Measurements from ENCODE around the gene KCNIP1.

DNA sequence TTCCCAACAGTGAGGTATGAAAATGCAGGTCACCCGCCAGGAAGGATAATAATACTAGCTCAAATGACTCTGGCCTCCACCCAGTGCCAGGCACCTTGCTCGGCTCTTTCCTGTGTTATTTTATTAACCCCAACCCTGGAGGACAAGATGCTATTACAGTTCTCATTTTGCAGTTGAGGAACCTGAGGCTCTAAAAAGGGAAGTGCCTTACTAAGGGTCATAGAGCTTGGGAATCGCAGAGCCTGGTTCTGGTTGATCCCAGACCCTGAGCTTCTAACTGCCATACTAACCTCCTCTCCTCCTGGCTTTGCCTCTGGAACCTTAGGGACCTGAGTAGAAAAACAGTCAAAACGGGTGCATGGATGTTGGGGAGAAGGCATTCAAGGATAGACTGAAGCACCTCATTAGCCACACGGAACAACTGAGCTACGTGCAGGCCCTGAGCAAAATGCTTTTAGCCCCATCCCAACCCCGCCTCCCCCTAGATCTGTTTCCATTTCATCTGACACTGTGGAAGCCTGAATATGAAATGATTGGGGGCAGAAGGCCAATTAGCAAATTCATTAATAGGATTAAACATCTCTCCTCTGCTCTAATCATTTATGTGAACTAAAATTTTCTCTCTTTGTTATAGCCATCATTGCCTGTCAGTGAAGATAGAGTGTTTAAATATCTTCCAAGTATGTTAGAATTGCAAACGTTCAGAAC lies 7.9 kb downstream of the KCNIP1 start:
- TF ChIP-seq, protein P1, sequence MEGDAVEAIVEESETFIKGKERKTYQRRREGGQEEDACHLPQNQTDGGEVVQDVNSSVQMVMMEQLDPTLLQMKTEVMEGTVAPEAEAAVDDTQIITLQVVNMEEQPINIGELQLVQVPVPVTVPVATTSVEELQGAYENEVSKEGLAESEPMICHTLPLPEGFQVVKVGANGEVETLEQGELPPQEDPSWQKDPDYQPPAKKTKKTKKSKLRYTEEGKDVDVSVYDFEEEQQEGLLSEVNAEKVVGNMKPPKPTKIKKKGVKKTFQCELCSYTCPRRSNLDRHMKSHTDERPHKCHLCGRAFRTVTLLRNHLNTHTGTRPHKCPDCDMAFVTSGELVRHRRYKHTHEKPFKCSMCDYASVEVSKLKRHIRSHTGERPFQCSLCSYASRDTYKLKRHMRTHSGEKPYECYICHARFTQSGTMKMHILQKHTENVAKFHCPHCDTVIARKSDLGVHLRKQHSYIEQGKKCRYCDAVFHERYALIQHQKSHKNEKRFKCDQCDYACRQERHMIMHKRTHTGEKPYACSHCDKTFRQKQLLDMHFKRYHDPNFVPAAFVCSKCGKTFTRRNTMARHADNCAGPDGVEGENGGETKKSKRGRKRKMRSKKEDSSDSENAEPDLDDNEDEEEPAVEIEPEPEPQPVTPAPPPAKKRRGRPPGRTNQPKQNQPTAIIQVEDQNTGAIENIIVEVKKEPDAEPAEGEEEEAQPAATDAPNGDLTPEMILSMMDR (IDR thresholded peaks at IDR 0.05; ENCODE audit: insufficient read depth, low read depth, low read length), result no peak
- TF ChIP-seq EZH2 (IDR thresholded peaks at IDR 0.05; ENCODE audit: insufficient read depth, low read length), result no peak
